ENCODE data around the gene LRCH4. TPM values are rescaled to one million over a fixed set of nuclear protein-coding genes. Genes with fewer than 3 reads are reported as not detected.

Gene LRCH4
- total and polyA plus RNA-seq, 2 donors (not counting 3 experiments of a cell fraction or from before 2014, with no cell fraction given) = 32.1 to 56.1 TPM

DNA sequence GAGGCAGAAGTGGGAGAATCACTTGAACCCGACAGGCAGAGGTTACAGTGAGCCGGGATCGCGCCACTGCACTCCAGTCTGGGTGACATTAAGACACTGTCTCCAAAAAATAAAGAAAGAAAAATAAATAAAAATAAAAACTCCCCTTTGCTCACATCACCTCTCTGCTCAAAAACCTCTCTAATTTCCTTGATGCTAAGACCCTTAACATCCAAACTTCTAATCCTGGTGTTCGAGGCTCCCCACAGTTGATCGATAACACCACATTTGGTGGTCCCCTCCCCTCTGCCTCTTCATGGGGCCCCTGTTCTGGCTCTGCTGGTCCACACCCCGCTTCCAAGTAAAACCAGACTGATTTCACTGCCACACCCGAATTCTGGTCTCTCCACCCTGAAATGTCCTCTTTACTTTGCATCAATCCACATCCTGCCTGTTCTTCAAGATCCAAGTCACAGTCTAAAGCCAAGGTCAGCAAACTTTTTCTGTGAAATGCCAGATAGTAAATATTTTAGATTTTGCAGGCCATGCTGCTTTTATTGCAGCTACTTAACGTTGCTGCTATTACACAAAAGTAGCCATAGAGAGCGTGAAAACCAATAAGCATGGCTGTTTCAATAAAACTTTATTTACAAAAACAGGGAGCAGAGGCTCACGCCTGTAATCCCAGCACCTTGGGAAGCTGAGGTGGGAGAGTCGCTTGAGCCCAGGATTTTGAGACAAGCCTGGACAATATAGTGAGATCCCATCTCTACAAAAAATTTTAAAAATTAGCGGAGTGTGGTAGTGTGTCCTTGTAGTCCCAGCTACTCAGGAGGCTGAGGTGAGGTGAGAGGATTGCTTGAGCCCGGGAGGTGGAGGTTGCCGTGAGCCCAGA, 38.3 kb upstream of the LRCH4 start:
- Histone ChIP-seq H3K4me2 (ENCODE audit: insufficient read depth, low read length) (no peak overlapping the region), H4K20me1 (replicated peaks; ENCODE audit: control insufficient read depth, extremely low read depth, insufficient read depth, low read length) (no peaks in the 10 kb centered on the region), H3K79me2 (ENCODE audit: control insufficient read depth, insufficient read depth, low read length) (no peaks in the 10 kb centered on the region), H3K27ac (ENCODE audit: insufficient read depth, low read depth, low read length) (no peak overlapping the region), H3K9me1 (replicated peaks; ENCODE audit: control insufficient read depth, extremely low read depth, insufficient read depth, low read length) (no peaks in the 10 kb centered on the region), H2AFZ (ENCODE audit: low read depth, low read length) (no peak overlapping the region), H3K9me3 (replicated peaks; ENCODE audit: control insufficient read depth, insufficient read depth, low read length) (no peaks in the 10 kb centered on the region), H3K4me3 (replicated peaks in 1 of 3; ENCODE audit: insufficient read depth in 1 of 3, low read depth in 1 of 3, low read length in 3 of 3) (no peak overlapping the region), H3K4me1 (ENCODE audit: control insufficient read depth, extremely low read depth, insufficient read depth, low read length) (peaks cover 3% of the 10 kb centered on the region), H3K27me3 (ENCODE audit: control insufficient read depth in 2 of 2, insufficient read depth in 2 of 2, low read length in 2 of 2) (no peaks in the 10 kb centered on the region), H3K36me3 (ENCODE audit: control insufficient read depth in 2 of 2, extremely low read depth in 1 of 2, insufficient read depth in 2 of 2, low read length in 2 of 2) (no peaks in the 10 kb centered on the region), H3K9ac (replicated peaks; ENCODE audit: extremely low read depth, insufficient read depth, low read length) (no peak overlapping the region)
- intact Hi-C loops (cut with micrococcal nuclease) (no loop called here), dilution Hi-C loops (cut with MboI; ENCODE audit: extremely low pct_ligation_motif_present, low sequenced_read_pairs) (no loop called here)
- FAIRE-seq (no peak), DNase-seq (ENCODE audit: low read depth, low spot score) (no peak)
- TF ChIP-seq JUN (IDR thresholded peaks at IDR 0.05; ENCODE audit: borderline replicate concordance, insufficient read depth, insufficient read length, low read depth) (no peak), POLR2AphosphoS5 (IDR thresholded peaks at IDR 0.05; ENCODE audit: insufficient read depth, low read depth, low read length) (no peak), MYC (IDR thresholded peaks at IDR 0.05; ENCODE audit: low read depth, low read length) (no peak), EZH2 (IDR thresholded peaks at IDR 0.05; ENCODE audit: borderline replicate concordance, low read depth, low read length, severe bottlenecking) (no peak), FOS (IDR thresholded peaks at IDR 0.05; ENCODE audit: borderline replicate concordance, insufficient read depth, low read length) (no peak), POLR2A (IDR thresholded peaks at IDR 0.05; ENCODE audit: low read depth, low read length) (no peak), GATA2 (IDR thresholded peaks at IDR 0.05; ENCODE audit: insufficient read depth, insufficient read length, low read depth, low read length) (no peak)
- TF ChIP-seq, protein P1, sequence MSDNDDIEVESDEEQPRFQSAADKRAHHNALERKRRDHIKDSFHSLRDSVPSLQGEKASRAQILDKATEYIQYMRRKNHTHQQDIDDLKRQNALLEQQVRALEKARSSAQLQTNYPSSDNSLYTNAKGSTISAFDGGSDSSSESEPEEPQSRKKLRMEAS (IDR thresholded peaks at IDR 0.05; ENCODE audit: insufficient read depth, insufficient read length) = no peak
- no TSS peak for BruUV-seq (replicated peaks)
- CTCF ChIA-PET = interaction anchor here (1.5 kb wide), 1 partner anchor 10 kb away, joined by 4 read pairs; no protein-coding TSS in a partner anchor
- POLR2A ChIA-PET = interaction anchor here (0.7 kb wide), 1 partner anchor 595 kb away, joined by 3 read pairs; no protein-coding TSS in a partner anchor
